Measurements from ENCODE around the gene DPP6. TPM values are rescaled to one million over a fixed set of nuclear protein-coding genes. Genes with fewer than 3 reads are reported as not detected.

The DPP6 gene
- total RNA-seq, 1 experiment from 2014 or later, result not detected

- DNase-seq (ENCODE audit: low spot score), result peak; percentile 68
- H3K4me1 Mint-ChIP-seq, result peaks cover 37% of the 10 kb centered on the region
- ChIA-PET CTCF (interaction anchor here (0.6 to 3.3 kb wide), 18 partner anchors 9 to 534 kb away, joined by 3 to 42 read pairs (median 4); no protein-coding TSS in a partner anchor), POLR2A (no interaction called here)
- peaks cover 2% of the 10 kb centered on the region for H3K27me3 Mint-ChIP-seq (ENCODE audit: low read depth)
- H3K36me3 Mint-ChIP-seq, result peaks cover 8% of the 10 kb centered on the region
- TF ChIP-seq, protein P1, sequence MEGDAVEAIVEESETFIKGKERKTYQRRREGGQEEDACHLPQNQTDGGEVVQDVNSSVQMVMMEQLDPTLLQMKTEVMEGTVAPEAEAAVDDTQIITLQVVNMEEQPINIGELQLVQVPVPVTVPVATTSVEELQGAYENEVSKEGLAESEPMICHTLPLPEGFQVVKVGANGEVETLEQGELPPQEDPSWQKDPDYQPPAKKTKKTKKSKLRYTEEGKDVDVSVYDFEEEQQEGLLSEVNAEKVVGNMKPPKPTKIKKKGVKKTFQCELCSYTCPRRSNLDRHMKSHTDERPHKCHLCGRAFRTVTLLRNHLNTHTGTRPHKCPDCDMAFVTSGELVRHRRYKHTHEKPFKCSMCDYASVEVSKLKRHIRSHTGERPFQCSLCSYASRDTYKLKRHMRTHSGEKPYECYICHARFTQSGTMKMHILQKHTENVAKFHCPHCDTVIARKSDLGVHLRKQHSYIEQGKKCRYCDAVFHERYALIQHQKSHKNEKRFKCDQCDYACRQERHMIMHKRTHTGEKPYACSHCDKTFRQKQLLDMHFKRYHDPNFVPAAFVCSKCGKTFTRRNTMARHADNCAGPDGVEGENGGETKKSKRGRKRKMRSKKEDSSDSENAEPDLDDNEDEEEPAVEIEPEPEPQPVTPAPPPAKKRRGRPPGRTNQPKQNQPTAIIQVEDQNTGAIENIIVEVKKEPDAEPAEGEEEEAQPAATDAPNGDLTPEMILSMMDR (IDR thresholded peaks at IDR 0.05), result 0 out of 2 replicates have a peak, but pooled peaks have one; percentile 23
- no peak for TF ChIP-seq HMGA2 (CRISPR knock-in tag; IDR thresholded peaks at IDR 0.05)
- peak; percentile 56 for ATAC-seq
- H3K4me3 Mint-ChIP-seq, result no peak overlapping the region
- no peak overlapping the region for H3K27ac Mint-ChIP-seq
- peaks cover 14% of the 10 kb centered on the region for H3K9me3 Mint-ChIP-seq
These were observed 875.5 kb downstream of the DPP6 start for GRCh38 chr7:154927624-154928125.

DNA sequence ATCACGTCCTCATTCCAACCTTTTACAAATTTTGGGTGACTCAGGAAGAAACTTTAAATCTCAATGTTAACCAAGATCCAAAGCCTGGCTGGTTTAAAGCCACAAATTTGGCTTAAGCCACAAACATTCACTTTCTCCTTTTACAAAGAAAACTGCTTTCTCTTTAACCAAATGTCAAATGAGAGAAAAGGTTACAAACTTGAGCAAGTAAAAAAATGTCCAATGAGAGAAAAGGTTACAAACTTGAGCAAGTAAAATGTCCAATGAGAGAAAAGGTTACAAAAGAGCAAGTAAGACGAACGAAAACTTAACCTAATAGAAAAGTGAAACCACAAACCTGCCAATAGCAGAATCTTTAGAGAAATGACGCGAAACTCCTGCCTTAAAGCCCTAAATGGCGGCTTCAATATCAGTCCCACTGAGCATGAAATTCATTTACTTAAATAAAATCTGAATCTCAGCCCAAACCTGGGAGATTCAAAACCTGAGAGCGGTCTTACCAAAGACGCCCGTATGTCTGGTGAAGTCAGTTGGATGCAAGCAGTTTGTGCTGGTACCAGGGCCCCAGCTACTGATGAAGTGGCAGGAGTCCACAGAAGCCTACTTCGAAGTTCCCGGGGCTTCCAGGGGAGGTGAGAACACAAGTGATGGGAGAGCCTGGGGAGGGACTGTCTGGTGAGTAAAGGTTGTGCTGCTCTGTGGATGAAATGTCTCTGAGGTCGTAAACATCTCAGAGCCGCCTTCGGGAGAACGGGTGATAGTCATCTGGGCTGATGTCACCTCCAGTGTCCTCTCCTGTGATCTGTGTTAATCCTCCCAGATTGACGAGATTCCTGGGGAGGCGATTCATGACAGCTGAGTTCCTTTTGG is 876.2 kb downstream of the DPP6 start:
- no peak for TF ChIP-seq FOXJ3 (CRISPR knock-in tag; IDR thresholded peaks at IDR 0.05; ENCODE audit: borderline replicate concordance)
- peak; percentile 41 for TF ChIP-seq NFYB (CRISPR knock-in tag; conservative IDR thresholded peaks at IDR 0.05; ENCODE audit: low read depth)
- no peak overlapping the region for H3K4me3 Mint-ChIP-seq
- peaks cover 15% of the 10 kb centered on the region for H3K9me3 Mint-ChIP-seq
- POLR2A ChIA-PET, result no interaction called here
- no peak for ATAC-seq
- H3K27ac Mint-ChIP-seq, result no peak overlapping the region
- H3K27me3 Mint-ChIP-seq (ENCODE audit: low read depth), result peaks cover 1% of the 10 kb centered on the region; the same call in 1 of the 2 replicates
- DNase-seq (ENCODE audit: low spot score), result no peak
- CTCF ChIA-PET, result interaction anchor here (1.0 to 3.3 kb wide), 9 partner anchors 13 to 477 kb away, joined by 3 to 42 read pairs (median 8); no protein-coding TSS in a partner anchor
- peaks cover 37% of the 10 kb centered on the region for H3K4me1 Mint-ChIP-seq
- H3K36me3 Mint-ChIP-seq, result peaks cover 15% of the 10 kb centered on the region

- CTCF ChIA-PET, result interaction anchor here (3.2 to 3.3 kb wide), 2 partner anchors 14 to 24 kb away, joined by 35 to 42 read pairs; no protein-coding TSS in a partner anchor
- Mint-ChIP-seq H3K4me3 (no peak overlapping the region), H3K36me3 (peaks cover 22% of the 10 kb centered on the region), H3K27me3 (ENCODE audit: low read depth) (peaks cover 3% of the 10 kb centered on the region; the same call in 1 of the 2 replicates), H3K9me3 (peaks cover 22% of the 10 kb centered on the region), H3K4me1 (peaks cover 37% of the 10 kb centered on the region), H3K27ac (no peak overlapping the region)
- ATAC-seq (no peak), DNase-seq (ENCODE audit: low spot score) (no peak)
- TF ChIP-seq FOXP1 (CRISPR knock-in tag; IDR thresholded peaks at IDR 0.05; ENCODE audit: borderline replicate concordance), result no peak
- TF ChIP-seq ZNF416 (CRISPR knock-in tag; IDR thresholded peaks at IDR 0.05), result no peak
- TF ChIP-seq ZNF121 (CRISPR knock-in tag; IDR thresholded peaks at IDR 0.05), result peak; percentile 68
- TF ChIP-seq, protein P2, sequence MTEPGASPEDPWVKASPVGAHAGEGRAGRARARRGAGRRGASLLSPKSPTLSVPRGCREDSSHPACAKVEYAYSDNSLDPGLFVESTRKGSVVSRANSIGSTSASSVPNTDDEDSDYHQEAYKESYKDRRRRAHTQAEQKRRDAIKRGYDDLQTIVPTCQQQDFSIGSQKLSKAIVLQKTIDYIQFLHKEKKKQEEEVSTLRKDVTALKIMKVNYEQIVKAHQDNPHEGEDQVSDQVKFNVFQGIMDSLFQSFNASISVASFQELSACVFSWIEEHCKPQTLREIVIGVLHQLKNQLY (CRISPR knock-in tag; IDR thresholded peaks at IDR 0.05), result no peak
- no peak for TF ChIP-seq ZMAT4 (CRISPR knock-in tag; IDR thresholded peaks at IDR 0.05)
- no peak for TF ChIP-seq GTF2I (CRISPR knock-in tag; conservative IDR thresholded peaks at IDR 0.05)
- POLR2A ChIA-PET, result no interaction called here
These were observed 877.0 kb downstream of the DPP6 start for GRCh38 chr7:154929006-154929726.

DNA sequence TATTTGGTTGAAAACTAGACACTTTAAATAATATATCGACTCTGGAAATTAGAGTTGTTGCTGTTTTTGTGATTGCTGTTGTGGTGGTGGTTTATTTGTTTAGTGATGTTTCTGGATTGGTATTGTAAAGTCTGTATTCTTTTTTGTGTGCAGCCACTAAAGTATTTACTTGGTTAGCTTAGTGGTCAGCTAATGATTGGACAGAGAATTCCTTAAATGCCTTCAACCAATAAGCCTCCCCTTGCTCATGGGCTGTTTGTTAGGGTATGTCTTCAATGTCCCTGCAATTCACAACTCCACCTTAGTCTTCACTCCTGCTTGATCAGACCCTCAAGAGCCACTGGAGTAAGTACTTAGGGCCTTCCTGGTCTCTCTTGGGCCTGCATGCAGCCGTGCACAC is 879.7 kb downstream of the DPP6 start:
- H3K4me3 Mint-ChIP-seq, result no peak overlapping the region
- TF ChIP-seq FOXP4 (CRISPR knock-in tag; IDR thresholded peaks at IDR 0.05) (no peak), TEAD4 (CRISPR knock-in tag; IDR thresholded peaks at IDR 0.05) (no peak), ZNF512 (CRISPR knock-in tag; IDR thresholded peaks at IDR 0.05; ENCODE audit: borderline replicate concordance) (no peak), ERG (CRISPR knock-in tag; IDR thresholded peaks at IDR 0.05) (no peak), ATF6 (CRISPR knock-in tag; IDR thresholded peaks at IDR 0.05) (no peak)

More for the DNA sequence above, 879.7 kb downstream of the DPP6 start:
- peaks cover 48% of the 10 kb centered on the region for H3K9me3 Mint-ChIP-seq
- H3K27ac Mint-ChIP-seq, result no peak overlapping the region
- peaks cover 45% of the 10 kb centered on the region for H3K36me3 Mint-ChIP-seq
- ChIA-PET CTCF (interaction anchor here (1.3 kb wide), 1 partner anchor 21 kb away, joined by 3 read pairs; no protein-coding TSS in a partner anchor), POLR2A (no interaction called here)
- ATAC-seq (no peak), DNase-seq (ENCODE audit: low spot score) (no peak)
- peaks cover 37% of the 10 kb centered on the region for H3K4me1 Mint-ChIP-seq
- H3K27me3 Mint-ChIP-seq (ENCODE audit: low read depth), result peaks cover 10% of the 10 kb centered on the region
